Neural progenitor cell (in vitro differentiated cells): Measurements from ENCODE around the gene SFPQ.

Experiments used
- EZH2phosphoT487 ChIP-seq: fragments of 200-600 bp; sonication (generic); IDR thresholded peaks from 2 replicates; pipeline ENCODE4 v1.6.1; 2017; ENCODE audit warnings: antibody characterized with exemption
- TF ChIP-seq, protein P1 (sequence below): fragments of 200-600 bp; sonication (generic); IDR thresholded peaks from 2 replicates; pipeline ENCODE4 v1.5.1; 2017; ENCODE audit warnings: antibody characterized with exemption, mild to moderate bottlenecking

DNA sequence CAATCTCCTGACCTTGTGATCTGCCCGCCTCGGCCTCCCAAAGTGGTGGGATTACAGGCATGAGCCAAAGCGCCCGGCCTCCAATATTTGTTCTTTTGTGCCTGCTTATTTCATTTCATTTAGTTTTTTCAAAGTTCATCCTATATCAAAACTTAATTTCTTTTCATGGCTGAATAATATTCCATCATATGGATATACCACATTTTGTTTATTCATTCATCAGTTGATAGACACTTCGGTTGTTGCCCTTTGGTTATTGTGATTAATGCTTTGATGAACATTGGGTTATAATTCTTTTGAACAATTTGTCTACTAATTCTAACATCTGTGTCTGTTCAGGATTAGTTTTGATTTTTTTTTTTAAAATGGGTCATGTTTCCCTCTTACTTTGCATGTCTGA is 41.7 kb downstream of the SFPQ start:
- TF ChIP-seq, protein P1, sequence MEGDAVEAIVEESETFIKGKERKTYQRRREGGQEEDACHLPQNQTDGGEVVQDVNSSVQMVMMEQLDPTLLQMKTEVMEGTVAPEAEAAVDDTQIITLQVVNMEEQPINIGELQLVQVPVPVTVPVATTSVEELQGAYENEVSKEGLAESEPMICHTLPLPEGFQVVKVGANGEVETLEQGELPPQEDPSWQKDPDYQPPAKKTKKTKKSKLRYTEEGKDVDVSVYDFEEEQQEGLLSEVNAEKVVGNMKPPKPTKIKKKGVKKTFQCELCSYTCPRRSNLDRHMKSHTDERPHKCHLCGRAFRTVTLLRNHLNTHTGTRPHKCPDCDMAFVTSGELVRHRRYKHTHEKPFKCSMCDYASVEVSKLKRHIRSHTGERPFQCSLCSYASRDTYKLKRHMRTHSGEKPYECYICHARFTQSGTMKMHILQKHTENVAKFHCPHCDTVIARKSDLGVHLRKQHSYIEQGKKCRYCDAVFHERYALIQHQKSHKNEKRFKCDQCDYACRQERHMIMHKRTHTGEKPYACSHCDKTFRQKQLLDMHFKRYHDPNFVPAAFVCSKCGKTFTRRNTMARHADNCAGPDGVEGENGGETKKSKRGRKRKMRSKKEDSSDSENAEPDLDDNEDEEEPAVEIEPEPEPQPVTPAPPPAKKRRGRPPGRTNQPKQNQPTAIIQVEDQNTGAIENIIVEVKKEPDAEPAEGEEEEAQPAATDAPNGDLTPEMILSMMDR: no peak
- TF ChIP-seq EZH2phosphoT487: no peak
